Urinary bladder (tissue), 4 donors: ENCODE results near the gene SPIN3. TPM values are rescaled to one million over a fixed set of nuclear protein-coding genes. Genes with fewer than 3 reads are reported as not detected.
"Not testable (repeated sequence)": the region's sequence is repeated elsewhere in the genome, so short reads cannot be mapped to it uniquely, and the experiment has no call there.

Experiments used
- DNase-seq: peaks from one replicate; pipeline ENCODE4 v3.0.0-alpha.2; 2015; ENCODE audit errors: extremely low spot score
- H3K27ac ChIP-seq: one replicate; pipeline ENCODE4 v1.5.1; 2013; ENCODE audit warnings: low read depth, mild to moderate bottlenecking, moderate library complexity
- H3K36me3 ChIP-seq: one replicate; pipeline ENCODE4 v1.6.1; 2013; ENCODE audit warnings: mild to moderate bottlenecking, moderate library complexity; ENCODE audit not compliant: insufficient read depth
- H3K4me1 ChIP-seq: one replicate; pipeline ENCODE4 v1.6.1; 2013; ENCODE audit warnings: mild to moderate bottlenecking, moderate library complexity; ENCODE audit not compliant: insufficient read depth
- H3K4me3 ChIP-seq: one replicate; pipeline ENCODE4 v1.5.1; 2013; ENCODE audit warnings: low read depth, low read length
- WGBS: extraction: QIAGEN DNeasy Blood & Tissue Kit; methylation state at CpG from one replicate; pipeline ENCODE4 v1.1.7; 2013; 5-methylcytosine and 5-hydroxymethylcytosine counted together
- polyA plus RNA-seq: library from polyadenylated mRNA; stranded (reverse); fragments of 200-250 nt; gene quantifications from one replicate; pipeline ENCODE4 v1.2.3, GENCODE V29; 2013
- total RNA-seq: library from RNA; depleted of rRNA; stranded (reverse); fragments of >200 nt; gene quantifications from one replicate; pipeline ENCODE4 v1.2.3, GENCODE V29; 2014
- donor health status: healthy with polysubstance abuse.
- donor health status: healthy.

The SPIN3 gene
- 21.5 TPM for total RNA-seq
- polyA plus RNA-seq, result 11.2 TPM

DNA sequence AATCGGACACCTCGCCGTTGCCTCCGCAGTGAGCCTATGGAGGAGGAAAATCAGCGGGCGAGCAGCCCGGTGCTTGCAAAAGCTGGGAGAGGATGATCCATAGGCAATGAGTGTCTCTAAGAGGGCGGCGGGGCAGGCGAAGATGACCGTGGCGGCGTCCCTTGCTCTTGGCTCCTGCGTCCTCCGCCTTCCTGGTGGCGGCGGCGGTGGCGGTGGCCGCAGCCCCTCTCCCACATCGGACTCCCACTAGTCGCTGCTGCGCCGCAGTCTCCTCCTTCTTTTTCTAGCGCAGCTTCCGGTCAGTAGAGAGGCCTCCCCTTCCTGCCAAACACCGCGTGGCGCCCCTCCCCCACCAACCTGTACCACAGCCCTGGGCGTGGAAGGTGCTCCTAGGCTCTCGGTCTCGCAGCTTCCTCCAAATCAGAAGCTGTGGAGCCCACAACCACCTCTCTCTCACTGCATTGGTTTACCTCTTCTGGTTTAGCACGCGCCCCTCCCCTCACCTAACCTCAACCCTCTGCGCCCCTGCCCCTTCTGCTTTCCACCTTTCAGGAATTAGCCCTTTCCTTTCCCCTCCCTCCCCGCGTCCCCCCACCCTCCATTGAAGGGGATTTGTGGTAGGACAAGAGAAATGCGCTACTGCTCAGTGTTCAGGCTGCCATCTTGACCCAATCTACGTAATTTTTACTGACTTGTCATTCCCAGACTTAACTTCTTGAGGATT, at the start of gene SPIN3:
SPIN3 (minus strand) TSS at position 271 of the 724 bp plus-strand sequence. CDS start 594 bp downstream, outside the sequence.
- DNase-seq, result peak; percentile 52
- Histone ChIP-seq H3K4me3 (peak within 1 kb of the TSS; percentile 74), H3K27ac (peak within 1 kb of the TSS; percentile 78), H3K36me3 (no peaks in the 10 kb centered on the region), H3K4me1 (no peaks in the 10 kb centered on the region)
- 2% methylated on average over 37 of the region's 39 CpGs for WGBS

DNA sequence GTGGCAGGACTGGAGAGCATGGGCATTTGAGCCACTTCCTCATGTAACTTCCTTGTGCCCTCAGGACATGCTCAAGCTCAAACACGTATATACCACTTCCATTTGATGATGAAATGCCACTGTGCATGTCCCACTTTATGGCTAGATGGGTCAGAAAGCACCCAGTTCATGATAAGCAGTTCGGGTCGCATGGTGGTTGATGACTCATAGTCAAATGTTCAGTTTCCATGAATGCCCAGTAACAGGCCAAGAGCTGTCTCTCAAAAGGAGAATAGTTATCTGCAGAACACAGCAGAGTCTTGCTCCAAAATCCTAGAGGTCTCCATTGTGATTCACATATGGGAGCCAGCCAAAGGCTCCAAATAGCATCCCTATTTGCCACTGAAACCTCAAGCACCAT, 48.9 kb upstream of the SPIN3 start:
- Histone ChIP-seq H3K27ac (no peak overlapping the region), H3K36me3 (no peaks in the 10 kb centered on the region), H3K4me3 (no peak overlapping the region), H3K4me1 (no peaks in the 10 kb centered on the region)
- no peak for DNase-seq
- WGBS, result 64% methylated on average over 3 of the region's 3 CpGs

DNA sequence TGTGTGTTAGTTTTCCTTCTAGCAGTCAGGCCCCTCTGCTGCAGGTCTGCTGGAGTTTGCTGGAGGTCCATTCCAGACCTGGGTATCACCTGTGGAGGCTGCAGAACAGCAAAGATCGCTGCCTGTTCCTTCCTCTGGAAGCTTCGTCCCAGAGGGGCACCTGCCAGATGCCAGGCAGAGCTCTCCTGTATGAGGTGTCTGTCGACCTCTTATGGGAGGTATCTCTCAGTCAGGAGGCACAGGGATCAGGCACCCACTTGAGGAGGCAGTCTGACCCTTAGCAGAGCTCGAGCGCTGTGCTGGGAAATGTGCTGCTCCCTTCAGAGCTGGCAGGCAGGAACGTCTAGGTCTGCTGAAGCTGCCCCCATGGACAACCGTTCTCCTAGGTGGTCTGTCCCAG, 41.9 kb upstream of the SPIN3 start:
- not testable (repeated sequence) for H3K4me1 ChIP-seq, H3K27ac ChIP-seq, DNase-seq, H3K4me3 ChIP-seq, H3K36me3 ChIP-seq
- 84% methylated on average over 7 of the region's 7 CpGs for WGBS

DNA sequence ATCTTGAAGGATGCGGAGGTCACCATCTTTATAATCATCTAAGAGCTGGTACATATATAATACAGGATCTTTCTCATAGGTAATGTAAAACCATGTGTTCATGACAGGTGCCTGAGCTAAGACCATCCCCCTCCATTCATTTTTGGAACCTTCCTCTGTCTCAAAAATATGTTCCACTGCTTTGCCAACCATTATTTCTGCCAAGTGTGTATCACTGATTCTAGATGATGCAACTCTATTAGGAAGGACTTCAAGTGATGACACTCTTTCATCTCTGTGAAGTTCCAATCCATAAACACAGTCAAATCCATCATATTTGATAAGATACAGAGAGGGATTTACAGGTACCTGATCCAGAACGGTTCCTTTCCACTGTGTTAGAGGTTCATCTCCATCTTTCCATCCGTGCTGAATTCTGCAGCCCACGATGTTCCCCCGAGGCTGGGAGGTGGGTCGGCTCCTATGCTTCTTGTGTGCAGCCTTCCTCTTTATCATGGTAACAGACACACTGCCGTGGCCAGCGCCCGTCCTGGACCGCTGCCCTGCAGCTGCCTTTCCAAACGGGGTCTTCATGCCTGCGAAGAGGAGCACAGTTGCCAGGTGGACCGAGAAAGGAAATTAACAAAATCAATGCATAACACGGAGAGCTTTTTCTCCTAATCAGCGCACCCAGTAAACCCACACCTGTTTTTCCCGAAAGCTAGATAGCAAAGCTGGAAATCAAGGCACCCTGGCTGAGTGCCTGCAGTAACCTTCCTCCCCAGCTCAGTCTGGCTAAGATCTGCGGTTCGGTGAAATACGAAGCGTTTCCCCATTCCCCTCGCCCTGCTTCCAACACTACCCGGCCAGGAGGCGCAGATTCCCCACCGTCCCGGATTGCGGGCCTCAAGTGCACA, 718 bp downstream of the SPIN3 start:
- Histone ChIP-seq H3K4me3 (peak overlapping the region; percentile 74), H3K36me3 (no peaks in the 10 kb centered on the region)
- no peak for DNase-seq

DNA sequence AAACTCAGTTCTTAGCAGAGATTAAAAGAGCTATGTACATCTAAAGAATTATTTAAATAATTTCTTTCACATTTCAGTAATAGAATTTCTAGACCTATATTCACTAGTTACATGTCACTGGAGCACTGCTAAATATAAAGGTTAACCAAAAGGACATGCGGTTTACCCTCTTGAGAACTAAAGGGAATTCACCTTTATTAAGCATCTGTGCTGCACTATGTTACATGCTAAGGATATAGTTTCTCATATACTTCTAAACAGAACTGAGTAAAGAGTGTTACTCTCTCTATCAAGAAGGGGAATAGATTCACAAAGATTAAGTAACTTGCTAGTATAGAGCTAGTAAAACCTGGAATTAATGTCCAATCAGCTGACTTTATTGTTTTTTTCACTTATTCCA, 7.6 kb downstream of the SPIN3 start:
- H3K4me1 ChIP-seq, result no peaks in the 10 kb centered on the region
- no peak overlapping the region for H3K4me3 ChIP-seq
- H3K36me3 ChIP-seq, result no peaks in the 10 kb centered on the region
- DNase-seq, result no peak
- 96% methylated on average over 1 of the region's 1 CpG for WGBS
- H3K27ac ChIP-seq, result no peak overlapping the region

More for the DNA sequence above, 718 bp downstream of the SPIN3 start:
- WGBS, result 10% methylated on average over 26 of the region's 26 CpGs
- H3K4me1 ChIP-seq, result no peaks in the 10 kb centered on the region
- H3K27ac ChIP-seq, result no peak overlapping the region

DNA sequence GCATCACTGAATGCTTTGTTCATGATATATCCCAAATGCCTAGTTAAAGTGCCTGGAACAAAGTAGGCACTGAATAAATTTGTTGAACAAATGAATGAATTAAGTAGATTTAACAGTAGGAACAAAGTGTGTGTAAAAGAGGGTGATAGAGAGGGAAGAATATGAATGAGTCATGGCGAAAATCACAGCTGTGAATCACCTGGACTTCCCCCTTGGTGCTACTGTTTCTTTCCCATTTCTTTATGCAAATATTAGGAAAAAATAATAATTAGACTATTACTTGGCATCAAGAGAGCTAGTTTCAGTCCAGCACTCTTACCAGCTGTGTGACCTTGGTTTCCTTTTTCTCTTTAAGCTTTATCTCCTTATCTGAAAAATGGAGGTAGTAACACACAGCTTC, 9.2 kb downstream of the SPIN3 start:
- Histone ChIP-seq H3K27ac (no peak overlapping the region), H3K4me3 (no peak overlapping the region), H3K36me3 (no peaks in the 10 kb centered on the region), H3K4me1 (no peaks in the 10 kb centered on the region)
- 85% methylated on average over 1 of the region's 1 CpG for WGBS
- no peak for DNase-seq

DNA sequence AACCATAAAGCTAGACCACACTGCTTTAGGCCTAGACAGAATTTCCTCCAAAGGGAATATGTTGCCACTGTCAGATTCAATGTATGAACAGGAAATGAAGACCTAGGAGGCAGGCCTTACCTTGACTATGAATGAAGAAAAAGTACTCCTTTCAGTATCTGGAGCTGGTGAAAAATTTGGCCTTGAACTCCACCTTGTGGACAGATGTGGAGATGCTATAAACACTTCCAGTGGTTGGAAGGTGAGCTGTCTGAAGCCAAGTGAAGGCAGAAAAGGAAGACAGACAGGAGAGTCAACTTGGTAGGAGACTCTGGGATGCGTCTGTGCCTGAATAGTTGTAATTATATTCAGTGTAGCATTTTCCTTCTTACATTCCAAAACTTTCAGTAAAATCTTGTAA, 17.2 kb downstream of the SPIN3 start:
- Histone ChIP-seq H3K27ac (no peak overlapping the region), H3K36me3 (no peaks in the 10 kb centered on the region), H3K4me1 (no peaks in the 10 kb centered on the region), H3K4me3 (no peak overlapping the region)
- 41% methylated on average over 1 of the region's 1 CpG for WGBS
- no peak for DNase-seq

DNA sequence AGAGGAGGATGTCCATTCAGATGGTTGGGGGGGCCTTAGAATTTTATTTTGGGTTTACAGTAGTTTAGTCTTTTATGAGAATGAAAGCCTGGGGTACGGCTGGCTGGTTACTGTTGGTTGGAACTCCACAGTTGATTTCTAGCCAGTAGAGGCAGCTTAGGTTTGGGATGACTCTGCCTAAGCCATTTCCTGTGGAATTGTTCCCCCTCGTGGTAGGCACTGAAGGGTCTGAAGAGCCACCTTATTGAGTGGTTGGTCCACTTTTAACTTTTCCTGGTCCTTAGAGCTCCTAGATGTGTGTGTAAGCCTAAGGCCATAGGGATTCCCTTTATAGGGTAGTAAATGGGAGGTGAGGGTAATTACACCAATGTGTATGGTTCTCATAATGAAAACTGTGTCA, 19.7 kb downstream of the SPIN3 start:
- Histone ChIP-seq H3K4me3 (no peak overlapping the region), H3K36me3 (no peaks in the 10 kb centered on the region), H3K4me1 (no peaks in the 10 kb centered on the region), H3K27ac (no peak overlapping the region)
- 63% methylated on average over 2 of the region's 2 CpGs for WGBS
- DNase-seq, result no peak

DNA sequence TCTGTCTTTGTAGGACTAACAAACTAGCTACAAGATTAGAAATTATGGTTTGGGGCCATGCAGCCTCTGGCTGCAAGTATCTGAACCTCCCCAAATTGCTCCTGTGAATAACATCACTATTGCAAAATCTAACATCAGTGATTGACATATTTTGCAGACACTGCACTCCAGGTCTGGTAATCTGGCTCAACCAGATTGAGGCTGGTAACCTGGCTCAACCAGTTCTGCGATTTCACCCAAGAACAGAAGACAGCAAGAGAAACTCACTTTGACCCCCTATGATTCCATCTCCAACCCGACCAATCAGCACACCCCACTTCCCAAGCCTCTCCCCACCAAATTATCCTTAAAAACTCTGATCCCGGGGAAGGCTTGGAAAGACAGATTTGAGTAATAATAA, 20.9 kb downstream of the SPIN3 start:
- Histone ChIP-seq H3K4me1 (no peaks in the 10 kb centered on the region), H3K4me3 (no peak overlapping the region), H3K27ac (no peak overlapping the region), H3K36me3 (no peaks in the 10 kb centered on the region)
- no peak for DNase-seq
- 93% methylated on average over 3 of the region's 3 CpGs for WGBS

DNA sequence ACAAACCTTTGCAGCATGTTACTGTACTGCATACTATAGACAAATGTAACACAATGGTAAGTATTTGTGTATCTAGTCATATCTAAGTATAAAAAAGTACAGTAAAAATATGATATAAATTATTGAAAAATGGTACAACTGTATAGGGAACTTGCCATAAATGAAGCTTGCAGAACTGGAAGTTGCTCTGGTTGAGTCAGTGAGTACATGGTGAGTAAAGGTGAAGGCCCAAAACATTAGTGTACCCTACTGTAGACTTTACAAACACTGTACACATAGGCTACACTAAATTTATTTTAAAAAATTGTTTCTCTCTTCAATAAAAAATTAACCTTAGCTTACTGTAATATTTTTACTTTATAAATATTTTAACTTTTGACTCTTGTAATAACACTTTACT, 25.8 kb downstream of the SPIN3 start:
- Histone ChIP-seq H3K4me3 (no peak overlapping the region), H3K27ac (no peak overlapping the region), H3K36me3 (no peaks in the 10 kb centered on the region), H3K4me1 (no peaks in the 10 kb centered on the region)
- no peak for DNase-seq

DNA sequence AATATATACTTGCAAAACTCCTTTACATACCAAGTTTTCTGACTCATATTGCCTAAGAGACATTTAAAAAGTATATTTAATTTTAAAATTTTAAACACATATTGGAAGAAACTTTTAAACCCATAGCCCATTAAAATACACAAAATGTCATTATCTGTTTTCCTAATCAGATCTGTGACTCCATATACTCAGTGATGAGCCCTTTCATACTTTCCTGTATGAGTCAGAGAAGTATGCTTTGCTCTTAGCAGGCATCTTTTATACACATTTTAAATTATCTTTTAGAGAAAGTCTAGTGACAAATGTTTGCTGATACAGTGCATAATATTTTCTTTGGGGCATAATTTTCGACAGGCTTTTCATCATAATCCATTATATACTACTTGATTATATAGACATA, 26.4 kb downstream of the SPIN3 start:
- DNase-seq, result no peak
- WGBS, result 69% methylated on average over 1 of the region's 1 CpG

DNA sequence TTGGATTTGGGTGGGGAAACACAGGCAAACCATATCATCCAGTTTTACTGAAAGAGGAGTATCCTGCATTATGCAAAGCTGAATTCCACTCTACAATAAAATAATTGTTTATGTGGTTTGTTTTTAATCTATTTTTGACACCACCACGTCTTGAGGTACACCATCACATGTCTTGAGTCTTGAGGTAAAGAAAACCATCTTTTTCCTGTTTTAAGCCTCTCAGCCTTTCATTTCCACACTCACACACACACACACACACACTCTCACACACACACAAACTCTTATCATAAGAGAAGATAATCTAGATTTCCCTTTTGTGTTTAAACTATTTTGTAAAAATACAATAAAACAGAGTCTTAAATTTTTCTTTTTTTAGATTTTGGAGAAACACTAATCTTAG, 32.0 kb downstream of the SPIN3 start:
- H3K27ac ChIP-seq, result no peak overlapping the region
- no peak overlapping the region for H3K4me3 ChIP-seq
- no peak for DNase-seq
- H3K36me3 ChIP-seq, result no peaks in the 10 kb centered on the region
- WGBS, result 68% methylated on average over 1 of the region's 1 CpG
- no peaks in the 10 kb centered on the region for H3K4me1 ChIP-seq

More for the DNA sequence above, 26.4 kb downstream of the SPIN3 start:
- Histone ChIP-seq H3K4me3 (no peak overlapping the region), H3K36me3 (no peaks in the 10 kb centered on the region), H3K27ac (no peak overlapping the region), H3K4me1 (no peaks in the 10 kb centered on the region)

DNA sequence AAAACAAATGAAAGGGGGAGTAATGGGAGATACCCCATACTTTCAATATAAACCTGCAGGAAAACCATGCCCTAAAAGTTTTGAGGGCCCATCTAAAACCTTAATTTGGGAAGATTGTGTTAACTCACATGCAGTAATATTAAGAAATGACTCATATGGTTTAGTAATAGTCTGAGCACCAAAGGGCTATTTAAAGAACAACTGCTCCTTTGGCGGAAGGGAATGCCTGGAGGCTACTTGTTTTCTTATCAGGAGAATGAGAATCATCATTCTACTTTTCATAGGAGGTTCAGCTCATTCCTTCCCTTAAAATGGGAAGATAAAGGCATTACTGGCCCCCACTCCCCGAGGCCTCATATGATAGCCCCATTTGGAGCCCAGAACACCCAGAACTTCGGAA, 47.6 kb downstream of the SPIN3 start:
- Histone ChIP-seq H3K4me1 (no peaks in the 10 kb centered on the region), H3K27ac (no peak overlapping the region), H3K36me3 (no peaks in the 10 kb centered on the region), H3K4me3 (no peak overlapping the region)
- WGBS, result 88% methylated on average over 3 of the region's 3 CpGs
- no peak for DNase-seq

DNA sequence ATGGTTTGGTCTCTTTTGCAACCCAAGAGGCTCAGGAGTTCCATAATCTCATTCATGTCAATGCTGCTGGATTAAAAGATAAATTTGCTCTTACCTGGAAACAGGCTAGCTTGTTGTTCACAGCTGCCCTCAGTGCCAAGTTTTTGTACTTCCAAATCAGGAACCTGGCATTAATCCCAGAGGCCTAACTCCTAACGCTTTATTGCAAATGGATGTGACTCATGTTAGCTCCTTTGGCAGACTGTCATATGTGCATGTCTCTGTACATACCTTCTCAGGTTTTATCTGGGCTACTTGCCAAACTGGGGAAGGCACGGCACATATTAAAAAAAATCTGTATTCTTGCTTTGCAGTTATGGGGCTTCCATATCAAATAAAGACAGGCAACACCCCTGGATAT, 49.1 kb downstream of the SPIN3 start:
- H3K36me3 ChIP-seq, H3K4me3 ChIP-seq, DNase-seq, H3K4me1 ChIP-seq, H3K27ac ChIP-seq: not testable (repeated sequence)
- 33% methylated on average over 2 of the region's 2 CpGs for WGBS
